IMR-90 (cell line): Measurements from ENCODE around the gene DDI2. TPM values are rescaled to one million over a fixed set of nuclear protein-coding genes. Genes with fewer than 3 reads are reported as not detected.

Experiments used
- CEBPB ChIP-seq: IDR thresholded peaks from 2 replicates; pipeline ENCODE4 v1.6.1; 2012; ENCODE audit warnings: low read depth, low read length, improper control_type of control experiment
- MAFK ChIP-seq: IDR thresholded peaks from 2 replicates; pipeline ENCODE4 v1.6.1; 2012; ENCODE audit warnings: low read depth, low read length, improper control_type of control experiment
- RFX5 ChIP-seq: IDR thresholded peaks from 2 replicates; pipeline ENCODE4 v1.8.0; 2012; ENCODE audit warnings: low read depth, mild to moderate bottlenecking, low read length, moderate library complexity
- polyA plus RNA-seq, 3 experiments: library from polyadenylated mRNA; depleted of rRNA; stranded (reverse); fragments of >200 nt; gene quantifications; 2 replicates each; pipeline ENCODE4 v1.2.3, GENCODE V29; 2012; ENCODE audit warnings: low replicate concordance in 1 of 3
- total RNA-seq: library from RNA; depleted of rRNA; stranded (reverse); fragments of >200 nt; gene quantifications from 2 replicates; pipeline ENCODE4 v1.2.3, GENCODE V29; 2012

DDI2 gene
- total and polyA plus RNA-seq, 2 of the 4 experiments (the other 2 are of a cell fraction), result 6.0 to 13.4 TPM

GRCh38 chr1:15680561-15681348 lies 63.5 kb downstream of the DDI2 start (continued):
- TF ChIP-seq MAFK, result no peak
- TF ChIP-seq CEBPB, result peak; percentile 99
- no peak for TF ChIP-seq RFX5
